OCI-LY3 (cell line): ENCODE data around the gene MTMR3.

Experiments used
- H2AFZ ChIP-seq: fragments of 200-600, 300-600 bp; shearing (Covaris generic); 2 replicates; pipeline ENCODE4 v1.6.0; 2014; ENCODE audit warnings: antibody characterized with exemption, low read depth, low read length
- H3K27ac ChIP-seq: fragments of 200-600, 300-600 bp; sonication (generic); 2 replicates; pipeline ENCODE4 v1.5.1; 2014; ENCODE audit warnings: mild to moderate bottlenecking, low read length, moderate library complexity, mixed read lengths
- H3K27me3 ChIP-seq: fragments of 200-600, 300-600 bp; sonication (generic); 2 replicates; pipeline ENCODE4 v1.6.1; 2014; ENCODE audit warnings: low read depth, low read length, mixed read lengths
- H3K36me3 ChIP-seq: fragments of 200-600, 300-600 bp; sonication (generic); replicated peaks from 2 replicates; pipeline ENCODE3; 2014; ENCODE audit warnings: low read depth, low read length, mixed read lengths
- H3K4me1 ChIP-seq: fragments of 300-600, 200-600 bp; sonication (generic); 2 replicates; pipeline ENCODE4 v1.6.1; 2014; ENCODE audit warnings: low read length, mixed read lengths
- H3K4me2 ChIP-seq: fragments of 200-600, 300-600 bp; sonication (generic); 2 replicates; pipeline ENCODE4 v1.6.1; 2014; ENCODE audit warnings: low read length, mixed read lengths
- H3K4me3 ChIP-seq: fragments of 300-600, 200-600 bp; sonication (generic); 2 replicates; pipeline ENCODE4 v1.5.1; 2014; ENCODE audit warnings: antibody characterized with exemption, mild to moderate bottlenecking, low read length, moderate library complexity
- H3K79me2 ChIP-seq: fragments of 300-600, 200-600 bp; shearing (Covaris generic); 2 replicates; pipeline ENCODE4 v1.6.1; 2014; ENCODE audit warnings: mild to moderate bottlenecking, low read length, mixed read lengths
- H3K9ac ChIP-seq: fragments of 300-600, 200-600 bp; shearing (Covaris generic); 2 replicates; pipeline ENCODE4 v1.6.0; 2014; ENCODE audit warnings: mild to moderate bottlenecking, low read length, moderate library complexity
- H3K9me3 ChIP-seq: fragments of 200-600, 300-600 bp; shearing (Covaris generic); 2 replicates; pipeline ENCODE4 v1.6.1; 2014; ENCODE audit warnings: low read length, mixed read lengths; ENCODE audit not compliant: insufficient read depth
- H4K20me1 ChIP-seq: fragments of 200-600, 300-600 bp; sonication (generic); 2 replicates; pipeline ENCODE4 v1.6.1; 2016; ENCODE audit warnings: low read length, mixed read lengths; ENCODE audit not compliant: insufficient read depth
- EZH2phosphoT487 ChIP-seq: fragments of 200-600 bp; shearing (Covaris generic); IDR thresholded peaks from 2 replicates; pipeline ENCODE4 v1.6.1; 2018; ENCODE audit warnings: antibody characterized with exemption, mixed run types, low read depth
- TF ChIP-seq, protein P1 (sequence below): fragments of 200-600, 300-600 bp; sonication (generic); IDR thresholded peaks from 2 replicates; pipeline ENCODE4 v1.5.1; 2014; ENCODE audit warnings: antibody characterized with exemption, low read length, low read depth

MTMR3 gene

DNA sequence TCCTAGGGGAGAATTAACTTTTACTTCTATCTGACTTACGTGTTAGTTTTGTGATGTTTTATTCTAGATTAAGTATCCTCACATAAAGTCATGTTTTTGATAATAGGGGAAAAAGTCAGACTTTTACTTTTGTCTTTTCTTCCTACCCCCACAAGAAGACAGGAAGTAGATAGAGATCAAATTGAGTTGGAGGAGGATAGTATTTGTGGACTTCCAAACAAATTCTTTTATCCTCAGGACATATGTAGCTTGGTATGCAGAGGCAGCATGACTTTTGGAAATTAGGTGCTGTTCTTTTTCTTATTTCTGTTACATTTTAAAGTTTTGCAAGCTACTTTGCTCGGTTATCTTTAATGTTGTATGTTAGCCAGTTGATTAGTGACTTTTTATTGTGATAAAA is 61.4 kb downstream of the MTMR3 start:
- no peak overlapping the region for H2AFZ ChIP-seq
- H3K36me3 ChIP-seq: no peaks in the 10 kb centered on the region
- no peaks in the 10 kb centered on the region for H3K9me3 ChIP-seq
- no peak overlapping the region for H3K4me2 ChIP-seq
- no peak overlapping the region for H3K4me3 ChIP-seq
- H3K27ac ChIP-seq: no peak overlapping the region
- H3K9ac ChIP-seq: no peak overlapping the region
- no peak for TF ChIP-seq EZH2phosphoT487
- TF ChIP-seq, protein P1, sequence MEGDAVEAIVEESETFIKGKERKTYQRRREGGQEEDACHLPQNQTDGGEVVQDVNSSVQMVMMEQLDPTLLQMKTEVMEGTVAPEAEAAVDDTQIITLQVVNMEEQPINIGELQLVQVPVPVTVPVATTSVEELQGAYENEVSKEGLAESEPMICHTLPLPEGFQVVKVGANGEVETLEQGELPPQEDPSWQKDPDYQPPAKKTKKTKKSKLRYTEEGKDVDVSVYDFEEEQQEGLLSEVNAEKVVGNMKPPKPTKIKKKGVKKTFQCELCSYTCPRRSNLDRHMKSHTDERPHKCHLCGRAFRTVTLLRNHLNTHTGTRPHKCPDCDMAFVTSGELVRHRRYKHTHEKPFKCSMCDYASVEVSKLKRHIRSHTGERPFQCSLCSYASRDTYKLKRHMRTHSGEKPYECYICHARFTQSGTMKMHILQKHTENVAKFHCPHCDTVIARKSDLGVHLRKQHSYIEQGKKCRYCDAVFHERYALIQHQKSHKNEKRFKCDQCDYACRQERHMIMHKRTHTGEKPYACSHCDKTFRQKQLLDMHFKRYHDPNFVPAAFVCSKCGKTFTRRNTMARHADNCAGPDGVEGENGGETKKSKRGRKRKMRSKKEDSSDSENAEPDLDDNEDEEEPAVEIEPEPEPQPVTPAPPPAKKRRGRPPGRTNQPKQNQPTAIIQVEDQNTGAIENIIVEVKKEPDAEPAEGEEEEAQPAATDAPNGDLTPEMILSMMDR: no peak
- H3K79me2 ChIP-seq: peaks cover 5% of the 10 kb centered on the region
- H3K4me1 ChIP-seq: peaks cover under 1% of the 10 kb centered on the region; the same call in 1 of the 2 replicates
- H3K27me3 ChIP-seq: peaks cover 15% of the 10 kb centered on the region
- H4K20me1 ChIP-seq: peaks cover 53% of the 10 kb centered on the region; the same call in 1 of the 2 replicates

DNA sequence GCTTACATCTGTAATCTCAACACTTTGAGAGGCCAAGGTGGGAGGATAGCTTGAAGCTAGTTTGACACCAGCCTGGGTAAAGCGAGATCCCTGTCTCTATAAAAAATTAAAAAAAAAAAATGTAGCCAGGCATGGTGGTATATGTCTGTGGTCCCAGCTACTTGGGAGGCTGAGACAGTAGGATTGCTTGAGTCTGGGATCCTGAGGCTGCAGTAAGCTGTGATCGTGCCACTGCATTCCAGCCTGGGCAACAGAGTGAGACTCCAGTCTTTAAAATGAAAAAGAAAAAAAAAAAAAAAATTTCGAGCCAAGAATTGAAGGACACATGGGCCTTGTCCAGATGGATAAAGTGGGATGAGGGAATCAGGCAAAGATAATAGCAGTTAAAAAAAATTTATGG is 62.5 kb downstream of the MTMR3 start:
- Histone ChIP-seq H3K79me2 (peaks cover 5% of the 10 kb centered on the region), H3K27me3 (peaks cover 12% of the 10 kb centered on the region; the same call in 1 of the 2 replicates), H2AFZ (no peak overlapping the region), H3K27ac (no peak overlapping the region), H3K9ac (no peak overlapping the region), H3K4me2 (no peak overlapping the region), H3K4me3 (no peak overlapping the region), H3K36me3 (no peaks in the 10 kb centered on the region), H3K9me3 (no peaks in the 10 kb centered on the region), H4K20me1 (peaks cover 45% of the 10 kb centered on the region; the same call in 1 of the 2 replicates), H3K4me1 (no peaks in the 10 kb centered on the region)
- TF ChIP-seq, protein P1: no peak
- no peak for TF ChIP-seq EZH2phosphoT487

DNA sequence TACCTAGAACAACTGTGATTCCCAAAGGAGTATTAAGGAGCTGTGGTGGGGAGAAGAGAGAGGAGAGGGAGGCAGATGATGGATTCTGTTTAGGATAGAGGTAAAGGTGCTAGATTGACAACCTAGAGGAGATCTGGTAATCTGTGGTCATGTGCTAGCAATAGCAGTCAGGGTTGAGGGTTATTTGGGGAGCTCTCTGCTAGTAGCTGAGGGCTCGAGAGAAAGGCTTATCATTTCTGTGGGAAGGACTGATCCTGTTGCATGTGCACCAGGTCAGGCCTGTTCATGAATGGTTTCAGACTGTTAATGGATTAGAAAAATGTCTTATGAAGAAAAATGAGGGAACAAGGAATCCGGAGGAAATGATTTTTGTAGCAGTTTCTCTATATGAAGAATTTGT is 63.2 kb downstream of the MTMR3 start:
- no peaks in the 10 kb centered on the region for H3K4me1 ChIP-seq
- no peak overlapping the region for H3K27ac ChIP-seq
- H3K4me2 ChIP-seq: no peak overlapping the region
- no peak overlapping the region for H2AFZ ChIP-seq
- H4K20me1 ChIP-seq: peaks cover 37% of the 10 kb centered on the region; the same call in 1 of the 2 replicates
- peaks cover 5% of the 10 kb centered on the region; the same call in 1 of the 2 replicates for H3K27me3 ChIP-seq
- H3K4me3 ChIP-seq: no peak overlapping the region
- TF ChIP-seq, protein P1: no peak
- TF ChIP-seq EZH2phosphoT487: no peak
- H3K79me2 ChIP-seq: peaks cover 5% of the 10 kb centered on the region
- H3K36me3 ChIP-seq: no peaks in the 10 kb centered on the region
- no peaks in the 10 kb centered on the region for H3K9me3 ChIP-seq
- H3K9ac ChIP-seq: no peak overlapping the region

DNA sequence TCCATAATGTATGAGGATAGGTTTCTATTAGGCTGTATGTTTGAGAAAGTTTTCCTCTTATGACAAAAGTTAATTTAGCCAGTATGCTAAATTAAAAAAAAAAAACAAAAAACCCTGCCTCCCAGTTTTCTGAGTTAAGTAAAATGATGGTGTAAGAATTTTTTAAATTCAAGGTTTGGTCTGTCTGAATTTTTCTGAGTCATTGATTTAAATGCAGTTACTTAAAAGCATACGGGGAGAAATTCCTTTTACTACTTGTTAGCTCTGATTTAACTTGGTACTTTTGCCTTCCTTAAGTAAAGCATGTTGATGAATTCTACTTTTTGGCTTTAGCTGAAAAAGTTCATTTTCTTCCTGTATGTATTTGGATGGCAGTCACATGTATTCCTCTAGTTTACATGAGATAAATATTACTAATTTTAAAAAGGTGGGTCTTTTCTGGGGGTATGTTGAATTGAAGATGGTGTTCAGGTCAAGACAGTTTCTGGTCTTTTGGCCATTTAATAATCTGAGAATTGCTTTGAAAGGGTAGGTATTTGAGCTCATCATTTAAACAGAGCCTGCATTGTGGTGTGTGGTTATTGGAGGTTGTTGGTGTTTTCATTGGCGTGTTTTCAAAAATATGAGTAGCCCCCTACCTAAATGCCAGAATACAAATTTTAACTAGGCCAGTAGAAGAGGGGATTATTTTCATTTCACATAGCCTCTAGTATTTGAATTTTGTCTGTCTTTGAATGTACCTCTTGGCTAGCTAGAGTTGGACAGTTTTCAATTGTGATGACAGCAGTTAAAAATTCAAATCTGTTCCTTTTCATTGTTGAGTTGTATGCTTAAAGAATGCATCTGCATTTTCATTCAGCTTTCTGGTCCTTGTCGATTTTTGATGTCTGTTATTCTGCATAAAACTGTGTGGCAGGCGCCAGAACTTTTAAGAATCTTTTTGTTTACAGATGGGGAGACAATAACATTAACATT is 64.7 kb downstream of the MTMR3 start:
- no peak overlapping the region for H3K4me2 ChIP-seq
- no peak overlapping the region for H3K27ac ChIP-seq
- no peaks in the 10 kb centered on the region for H3K9me3 ChIP-seq
- TF ChIP-seq, protein P1: no peak
- TF ChIP-seq EZH2phosphoT487: no peak
- no peaks in the 10 kb centered on the region for H3K4me1 ChIP-seq
- no peak overlapping the region for H3K9ac ChIP-seq
- H3K4me3 ChIP-seq: no peak overlapping the region
- H3K36me3 ChIP-seq: no peaks in the 10 kb centered on the region
- no peaks in the 10 kb centered on the region for H3K27me3 ChIP-seq
- no peak overlapping the region for H2AFZ ChIP-seq
- peaks cover 30% of the 10 kb centered on the region; the same call in 1 of the 2 replicates for H4K20me1 ChIP-seq
- peaks cover 5% of the 10 kb centered on the region for H3K79me2 ChIP-seq
